SK-N-MC (cell line): ENCODE measurements around the gene PTPRK.

Experiments used
- EZH2 ChIP-seq: fragments of 200-600 bp; sonication (generic); IDR thresholded peaks from one replicate; pipeline ENCODE4 v1.6.1; 2017; ENCODE audit warnings: antibody characterized with exemption
- FOXP2 ChIP-seq: optimal IDR thresholded peaks from 2 replicates; pipeline ENCODE3; 2011; ENCODE audit warnings: mild to moderate bottlenecking, moderate library complexity; ENCODE audit not compliant: insufficient read depth; ENCODE audit errors: extremely low read length, control extremely low read depth
- POLR2AphosphoS5 ChIP-seq: IDR thresholded peaks from 2 replicates; pipeline ENCODE4 v1.6.1; 2012; ENCODE audit warnings: mild to moderate bottlenecking, low read depth, low read length, borderline replicate concordance

DNA sequence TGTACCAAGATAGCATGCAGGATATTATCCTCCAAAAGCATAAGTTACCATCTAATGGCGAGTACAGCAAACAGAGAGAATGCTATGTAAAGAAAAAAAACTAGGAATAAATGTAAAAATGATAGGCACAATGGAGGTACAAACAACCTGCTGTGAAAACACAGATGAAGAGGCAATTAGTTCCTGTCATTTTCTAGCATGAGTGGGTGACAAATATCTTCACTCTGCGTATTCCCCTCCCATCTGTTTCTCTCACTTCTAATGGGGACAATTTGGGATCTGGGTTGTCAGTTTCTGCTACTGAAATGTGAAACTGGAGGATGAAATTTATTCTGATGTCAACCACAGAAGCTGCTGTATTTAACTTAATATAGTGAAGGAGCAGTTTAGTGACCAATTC lies 11.7 kb upstream of the PTPRK start:
- no peak for TF ChIP-seq POLR2AphosphoS5
- TF ChIP-seq EZH2, result no peak
- TF ChIP-seq FOXP2, result no peak
